Measurements from ENCODE around the gene SLC9A1. TPM values are rescaled to one million over a fixed set of nuclear protein-coding genes. Genes with fewer than 3 reads are reported as not detected.
"Not testable (repeated sequence)": the region's sequence is repeated elsewhere in the genome, so short reads cannot be mapped to it uniquely, and the experiment has no call there.

The SLC9A1 gene
- total RNA-seq, 6 donors from 2014 or later = 18.1 to 51.4 (median 31.5) TPM

GRCh38 chr1:27192039-27192529, 37.2 kb upstream of the SLC9A1 start:
- DNase-seq (peak in 1 of 2 donors; percentile 25), ATAC-seq (ENCODE audit: low FRiP score in 2 of 2) (peak; percentile 73)
- Histone ChIP-seq H3K9me3 (no peaks in the 10 kb centered on the region), H3K27ac (no peak overlapping the region), H3K4me3 (no peak overlapping the region), H3K4me1 (peaks cover 0 to 11% (median 5%) of the 10 kb centered on the region in 4 donors), H3K27me3 (no peaks in the 10 kb centered on the region), H3K36me3 (no peaks in the 10 kb centered on the region)
- WGBS, 2 donors = 59 to 70% methylated on average over 8 of the region's 8 CpGs
- TF ChIP-seq EP300 (IDR thresholded peaks at IDR 0.05) (no peak), POLR2AphosphoS5 (IDR thresholded peaks at IDR 0.05) (no peak), POLR2A (IDR thresholded peaks at IDR 0.05) (no peak), CTCF (IDR thresholded peaks at IDR 0.05) (no peak)

DNA sequence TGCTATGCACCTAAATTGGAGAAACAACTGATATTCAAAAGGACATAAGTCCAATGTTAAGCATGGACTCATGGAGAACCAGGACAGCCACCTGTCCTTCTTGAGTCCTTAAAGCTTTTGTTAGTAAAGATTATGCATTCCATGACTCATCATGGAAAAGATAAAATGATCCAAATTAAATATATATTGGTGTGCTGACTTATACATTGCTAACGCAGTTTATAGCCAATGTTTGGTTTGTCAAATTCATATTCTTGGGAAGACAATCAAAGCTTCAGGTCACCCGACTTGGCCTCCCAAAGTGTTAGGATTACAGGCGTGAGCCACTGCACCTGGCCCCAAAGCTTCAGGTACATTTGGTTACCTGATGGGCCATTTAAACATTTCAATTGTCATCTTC, 29.7 kb upstream of the SLC9A1 start:
- H3K36me3 ChIP-seq; H3K27ac ChIP-seq; H3K4me1 ChIP-seq; ATAC-seq (ENCODE audit: low FRiP score in 2 of 2); H3K27me3 ChIP-seq; DNase-seq; H3K4me3 ChIP-seq: not testable (repeated sequence)
- peaks cover 0 to 21% (median 15%) of the 10 kb centered on the region in 4 donors for H3K9me3 ChIP-seq
- 90 to 91% methylated on average over 3 of the region's 3 CpGs for WGBS, 2 donors

DNA sequence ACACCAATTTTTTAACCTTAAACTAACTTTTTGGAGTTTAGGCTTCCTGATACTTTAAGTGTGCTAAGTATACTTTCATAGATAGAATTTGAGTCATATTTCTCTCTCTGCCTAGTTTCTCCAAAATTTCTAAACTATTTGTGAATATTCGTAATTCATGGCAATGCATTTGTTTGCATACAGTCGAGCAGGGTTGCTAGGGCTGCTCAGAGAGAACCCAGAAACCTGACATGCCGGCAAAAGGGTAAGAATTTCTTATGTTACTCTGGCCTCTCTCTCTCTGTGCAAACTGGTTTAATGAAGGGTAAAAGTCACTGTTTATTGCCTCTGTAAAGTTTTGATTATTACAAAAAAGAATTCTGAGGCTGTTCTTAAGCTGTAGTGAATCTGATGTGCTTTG, 25.1 kb upstream of the SLC9A1 start:
- 87 to 88% methylated on average over 3 of the region's 3 CpGs for WGBS, 2 donors
- H3K27ac ChIP-seq = no peak overlapping the region
- peaks cover 0 to 21% (median 15%) of the 10 kb centered on the region in 4 donors for H3K9me3 ChIP-seq
- H3K36me3 ChIP-seq = no peaks in the 10 kb centered on the region
- TF ChIP-seq EP300 (IDR thresholded peaks at IDR 0.05) = no peak
- TF ChIP-seq CTCF (IDR thresholded peaks at IDR 0.05) = no peak
- TF ChIP-seq POLR2AphosphoS5 (IDR thresholded peaks at IDR 0.05) = no peak
- no peak for TF ChIP-seq POLR2A (IDR thresholded peaks at IDR 0.05)
- ATAC-seq (ENCODE audit: low FRiP score in 2 of 2) (no peak), DNase-seq (no peak)
- H3K27me3 ChIP-seq = no peaks in the 10 kb centered on the region
- no peak overlapping the region for H3K4me3 ChIP-seq
- no peaks in the 10 kb centered on the region for H3K4me1 ChIP-seq

DNA sequence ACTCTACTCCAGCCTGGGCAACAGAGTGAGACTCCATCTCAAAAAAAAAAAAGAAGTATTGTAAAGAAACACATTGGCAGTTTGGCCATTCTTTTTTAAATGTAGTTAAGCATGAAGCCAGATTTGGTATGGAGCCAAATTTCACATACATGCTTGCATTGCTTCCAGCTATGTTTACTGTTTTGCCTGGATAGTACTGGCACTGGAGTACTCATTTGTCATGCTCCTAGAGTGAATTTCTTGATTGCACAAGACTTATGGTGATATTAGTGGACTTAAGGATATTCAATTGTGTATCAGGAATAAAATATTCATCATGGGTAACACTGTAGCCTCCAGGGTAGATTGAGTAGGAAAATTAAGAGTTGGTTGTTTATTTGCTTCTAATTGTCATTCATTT, 24.5 kb upstream of the SLC9A1 start:
- TF ChIP-seq POLR2A (IDR thresholded peaks at IDR 0.05) (no peak), POLR2AphosphoS5 (IDR thresholded peaks at IDR 0.05) (no peak), EP300 (IDR thresholded peaks at IDR 0.05) (no peak), CTCF (IDR thresholded peaks at IDR 0.05) (no peak)
- ATAC-seq (ENCODE audit: low FRiP score in 2 of 2) = no peak
- H3K4me3 ChIP-seq = no peak overlapping the region

DNA sequence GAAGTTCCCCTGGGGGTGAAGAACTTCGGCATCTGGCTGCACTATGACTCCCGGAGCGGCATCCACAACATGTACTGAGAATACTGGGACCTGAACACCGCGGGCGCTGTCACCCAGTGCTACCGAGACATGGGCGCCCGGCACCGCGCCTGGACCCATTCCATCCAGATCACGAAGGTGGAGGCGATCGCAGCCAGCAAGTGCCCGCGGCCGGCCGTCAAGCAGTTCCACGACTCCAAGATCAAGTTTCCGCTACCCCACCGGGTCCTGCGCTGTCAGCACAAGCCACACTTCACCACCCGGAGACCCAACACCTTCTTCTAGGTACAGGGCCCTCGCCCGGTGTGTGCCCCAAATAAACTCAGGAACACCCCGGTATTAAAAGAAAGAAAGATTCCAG, 22.0 kb upstream of the SLC9A1 start:
- no peak for TF ChIP-seq POLR2AphosphoS5 (IDR thresholded peaks at IDR 0.05)
- TF ChIP-seq EP300 (IDR thresholded peaks at IDR 0.05) = no peak
- no peak for TF ChIP-seq CTCF (IDR thresholded peaks at IDR 0.05)
- no peak for TF ChIP-seq POLR2A (IDR thresholded peaks at IDR 0.05)
- no peak for ATAC-seq (ENCODE audit: low FRiP score in 2 of 2)

More for the DNA sequence above, 24.5 kb upstream of the SLC9A1 start:
- Histone ChIP-seq H3K27ac (no peak overlapping the region), H3K9me3 (peaks cover 0 to 21% (median 15%) of the 10 kb centered on the region in 4 donors), H3K36me3 (no peaks in the 10 kb centered on the region), H3K27me3 (no peaks in the 10 kb centered on the region), H3K4me1 (no peaks in the 10 kb centered on the region)
- no peak for DNase-seq

More for the DNA sequence above, 22.0 kb upstream of the SLC9A1 start:
- no peak overlapping the region for H3K27ac ChIP-seq
- H3K4me3 ChIP-seq = no peak overlapping the region
- H3K9me3 ChIP-seq = peaks cover 0 to 11% (median 8%) of the 10 kb centered on the region in 4 donors
- no peaks in the 10 kb centered on the region for H3K27me3 ChIP-seq
- no peaks in the 10 kb centered on the region for H3K4me1 ChIP-seq
- WGBS, 2 donors = 96 to 97% methylated on average over 16 to 26 of the region's 26 CpGs
- peak in 1 of 2 donors; percentile 69 for DNase-seq
- no peaks in the 10 kb centered on the region for H3K36me3 ChIP-seq

Data from upper lobe of left lung (tissue), 6 donors.